K562 (cell line): ENCODE measurements around the gene UQCRHL. TPM values are rescaled to one million over a fixed set of nuclear protein-coding genes. Genes with fewer than 3 reads are reported as not detected.

Experiments used
- EGR1 ChIP-seq: fragments of 450-650 bp; conservative IDR thresholded peaks from 2 replicates; pipeline ENCODE4 v1.6.1; 2017; ENCODE audit warnings: mild to moderate bottlenecking
- ZNF133 ChIP-seq: fragments of 250-450 bp; sonication (Bioruptor Pico); IDR thresholded peaks from 2 replicates; pipeline ENCODE4 v1.4.0; 2020; ENCODE audit warnings: mild to moderate bottlenecking
- ZNF318 ChIP-seq, 2 experiments: fragments of 450-650 bp; IDR thresholded peaks; 2 replicates each; pipeline ENCODE4 v1.6.1; 2016; ENCODE audit warnings: mild to moderate bottlenecking in 2 of 2, borderline replicate concordance in 1 of 2, low read depth in 1 of 2, moderate library complexity in 1 of 2
- polyA plus RNA-seq, 8 experiments: library from polyadenylated mRNA; depleted of rRNA in 4 of 8; stranded (reverse) in 5 of 8; unstranded in 3 of 8; fragments of >200 nt; fragmentation: Nextera tagmentation in 2 of 8; fragmentation: Illumina TruSeq in 1 of 8; extraction: Ambion mirVana in 2 of 8; extraction: Trizol in 1 of 8; gene quantifications; 2 replicates each; pipeline versions ENCODE4 v1.2.1 to v1.2.3, GENCODE V29; 2011 to 2014; ENCODE audit warnings: inconsistent platforms in 1 of 8, missing spikeins in 1 of 8
- total RNA-seq, 7 experiments: library from RNA; depleted of rRNA in 6 of 7; stranded (reverse); fragments of >200 nt in 6 of 7; fragmentation: Illumina TruSeq in 2 of 7; extraction: Trizol in 2 of 7; gene quantifications; 2 replicates each; pipeline versions ENCODE4 v1.2.1 to v1.2.3, GENCODE V29; 2011 to 2021; ENCODE audit warnings: low replicate concordance in 1 of 7

Gene UQCRHL
- total and polyA plus RNA-seq, 9 of the 15 experiments (the other 6 are each of a cell fraction or from before 2014, with no cell fraction given), result 5.1 to 41.3 (median 21.8) TPM

DNA sequence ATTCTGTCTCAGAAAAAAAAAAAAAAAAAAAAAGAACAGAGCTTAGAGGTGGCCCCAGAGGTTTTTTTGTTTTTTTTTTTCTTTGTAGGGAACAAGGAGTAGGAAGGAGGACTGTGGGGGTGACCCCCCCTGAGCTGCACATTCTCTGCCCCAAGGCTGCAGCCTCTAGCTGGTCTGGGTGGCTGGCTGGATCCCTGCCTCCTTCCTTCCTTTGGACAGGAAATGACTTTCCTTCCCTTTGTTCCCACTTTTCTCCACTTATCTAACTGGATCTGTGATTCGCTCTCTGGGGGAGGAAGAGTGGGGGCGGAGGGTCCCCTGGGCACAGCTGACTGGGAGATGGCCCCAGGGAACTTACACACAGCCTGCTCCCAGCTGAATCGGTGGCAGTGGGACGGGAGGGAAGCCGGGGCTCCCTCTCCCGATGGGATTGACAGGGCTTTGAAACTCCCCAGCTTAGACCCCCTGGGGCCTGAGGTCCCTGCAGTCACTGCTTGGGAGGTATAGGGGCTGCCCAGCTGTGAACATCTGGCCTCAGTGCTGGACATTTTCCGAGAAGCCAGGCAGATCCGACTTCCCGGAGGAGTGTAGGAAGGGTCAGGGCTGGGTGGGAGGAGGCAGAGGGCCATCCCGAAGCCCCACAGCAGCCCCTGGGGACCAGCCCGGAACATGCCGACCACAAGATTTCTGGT, 46.8 kb downstream of the UQCRHL start (continued):
- TF ChIP-seq ZNF318 (IDR thresholded peaks at IDR 0.05; ENCODE audit: borderline replicate concordance in 1 of 2, low read depth in 1 of 2) (no peak), ZNF133 (CRISPR knock-in tag) (no peak), EGR1 (peak; percentile 71)
